ENCODE data around the gene SUN3.
"Not testable (repeated sequence)": the region's sequence is repeated elsewhere in the genome, so short reads cannot be mapped to it uniquely, and the experiment has no call there.

The SUN3 gene

GRCh38 chr7:47943676-47944474 is 85.0 kb downstream of the SUN3 start:
- no peak for DNase-seq

GRCh38 chr7:47942651-47943050 is 86.3 kb downstream of the SUN3 start:
- not testable (repeated sequence) for DNase-seq

GRCh38 chr7:47942132-47942531 is 86.8 kb downstream of the SUN3 start:
- DNase-seq: no peak

- no peak for DNase-seq
Measured at GRCh38 chr7:47941136-47941844, 87.6 kb downstream of the SUN3 start.

GRCh38 chr7:47940088-47941013 is 88.6 kb downstream of the SUN3 start:
- DNase-seq: no peak

GRCh38 chr7:47939425-47940036 is 89.4 kb downstream of the SUN3 start:
- DNase-seq: no peak

GRCh38 chr7:47938574-47939165 is 90.2 kb downstream of the SUN3 start:
- DNase-seq: peak in 1 of 3 experiments; percentile 15

GRCh38 chr7:47937711-47938573 is 91.0 kb downstream of the SUN3 start:
- DNase-seq: no peak
